ENCODE measurements around the gene TRAF4.
"Not testable (repeated sequence)": the region's sequence is repeated elsewhere in the genome, so short reads cannot be mapped to it uniquely, and the experiment has no call there.

Gene TRAF4

DNA sequence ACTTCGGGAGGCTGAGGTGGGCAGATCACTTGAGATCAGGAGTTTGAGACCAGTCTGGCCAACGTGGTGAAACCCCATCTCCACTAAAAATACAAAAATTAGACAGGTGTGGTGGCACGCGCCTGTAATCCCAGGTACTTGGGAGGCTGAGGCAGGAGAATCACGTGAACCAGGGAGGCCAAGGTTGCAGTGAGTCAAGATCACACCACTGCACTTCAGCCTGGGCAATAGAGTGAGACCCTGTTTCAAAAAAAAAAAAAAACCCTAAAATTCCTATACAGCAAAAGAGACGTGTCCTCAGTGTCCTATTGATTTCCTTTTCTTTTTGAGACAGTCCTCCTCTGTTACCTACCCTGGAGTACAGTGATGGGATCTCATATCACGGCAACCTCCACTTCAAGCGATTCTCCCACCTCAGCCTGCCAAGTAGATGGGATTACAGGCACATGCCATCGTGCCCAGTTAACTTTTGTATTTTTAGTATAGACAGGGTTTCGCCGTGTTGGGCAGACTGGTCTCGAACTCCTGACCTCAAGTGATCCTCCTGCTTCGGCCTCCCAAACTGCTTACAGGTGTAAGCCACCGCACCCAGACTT, 51.1 kb downstream of the TRAF4 start:
- not testable (repeated sequence) for DNase-seq

GRCh38 chr17:28796062-28796461, 52.3 kb downstream of the TRAF4 start:
- DNase-seq, result no peak
